ENCODE data around the gene TSPAN31. TPM values are rescaled to one million over a fixed set of nuclear protein-coding genes. Genes with fewer than 3 reads are reported as not detected.
A peak's percentile ranks its signal among the peaks of the same experiment; 100 is the strongest.
"Not testable (repeated sequence)": the region's sequence is repeated elsewhere in the genome, so short reads cannot be mapped to it uniquely, and the experiment has no call there.

TSPAN31 gene
- total RNA-seq: 29.7 and 72.0 TPM in 2 replicates

GRCh38 chr12:57744777-57745484, at the start of gene TSPAN31:
Gene TSPAN31, plus strand, starts transcription at chr12:57745039. Its CDS starts 116 bp downstream, at chr12:57745155.
- DNase-seq: peak; percentile 99

GRCh38 chr12:57695770-57696432, 48.9 kb upstream of the TSPAN31 start:
- DNase-seq: no peak

GRCh38 chr12:57697076-57697475, 47.8 kb upstream of the TSPAN31 start:
- no peak for DNase-seq

GRCh38 chr12:57698414-57698813, 46.4 kb upstream of the TSPAN31 start:
- no peak for DNase-seq

- DNase-seq: no peak
Measured at GRCh38 chr12:57700317-57700716, 44.5 kb upstream of the TSPAN31 start.

GRCh38 chr12:57707250-57707649, 37.6 kb upstream of the TSPAN31 start:
- DNase-seq: no peak

- DNase-seq: no peak
Measured at GRCh38 chr12:57708296-57708695, 36.5 kb upstream of the TSPAN31 start.

- DNase-seq: no peak
Measured at GRCh38 chr12:57712701-57713100, 32.1 kb upstream of the TSPAN31 start.

- DNase-seq: no peak
Measured at GRCh38 chr12:57713209-57713608, 31.6 kb upstream of the TSPAN31 start.

GRCh38 chr12:57715036-57715748, 29.6 kb upstream of the TSPAN31 start:
- DNase-seq: not testable (repeated sequence)

- no peak for DNase-seq
Measured at GRCh38 chr12:57715786-57716185, 29.1 kb upstream of the TSPAN31 start.

- no peak for DNase-seq
Measured at GRCh38 chr12:57716305-57716704, 28.5 kb upstream of the TSPAN31 start.

GRCh38 chr12:57717131-57717530, 27.7 kb upstream of the TSPAN31 start:
- no peak for DNase-seq

GRCh38 chr12:57717846-57718640, 26.8 kb upstream of the TSPAN31 start:
- DNase-seq: no peak

- no peak for DNase-seq
Measured at GRCh38 chr12:57718641-57719528, 26.0 kb upstream of the TSPAN31 start.

GRCh38 chr12:57719777-57720605, 24.8 kb upstream of the TSPAN31 start:
- no peak for DNase-seq

- no peak for DNase-seq
Measured at GRCh38 chr12:57720606-57721595, 23.9 kb upstream of the TSPAN31 start.

- DNase-seq: not testable (repeated sequence)
Measured at GRCh38 chr12:57721846-57722608, 22.8 kb upstream of the TSPAN31 start.

Measured in dermis blood vessel endothelial cell (primary cell).